Thyroid gland (tissue), 4 donors: ENCODE measurements around the gene CTDP1. TPM values are rescaled to one million over a fixed set of nuclear protein-coding genes. Genes with fewer than 3 reads are reported as not detected.

ENCODE experiments used
- DNase-seq, 2 donors: peaks; one replicate each; pipeline ENCODE4 v3.0.0-alpha.2; 2019
- H3K27ac ChIP-seq, 3 donors: fragments of 200-600 bp; sonication (generic); 1 replicate in 2 of 3; 2 replicates in 1 of 3; pipeline ENCODE4 v1.5.1; 2016 to 2019; ENCODE audit warnings: mild to moderate bottlenecking in 1 of 3, moderate library complexity in 1 of 3
- H3K27me3 ChIP-seq: fragments of 200-600 bp; sonication (generic); one replicate; pipeline ENCODE4 v1.5.1; 2019
- H3K36me3 ChIP-seq, 2 donors: fragments of 200-600 bp; sonication (generic); one replicate each; pipeline ENCODE4 v1.5.1; 2016 to 2019
- H3K4me1 ChIP-seq, 2 donors: fragments of 200-600 bp; sonication (generic); one replicate each; pipeline ENCODE4 v1.5.1; 2017 to 2019
- H3K4me3 ChIP-seq, 3 donors: fragments of 200-600 bp; sonication (generic); replicated peaks in 1 of 3; 1 replicate in 2 of 3; 2 replicates in 1 of 3; pipeline ENCODE4 v1.5.1; 2016; ENCODE audit warnings: mild to moderate bottlenecking in 1 of 3
- H3K9me3 ChIP-seq: fragments of 200-600 bp; sonication (generic); one replicate; pipeline ENCODE4 v1.5.1; 2017
- POLR2A ChIP-seq, 2 donors: fragments of 450-650 bp; IDR thresholded peaks; one replicate each; pipeline ENCODE4 v1.6.1; 2017; ENCODE audit warnings: antibody characterized with exemption in 2 of 2, mild to moderate bottlenecking in 2 of 2, moderate library complexity in 1 of 2
- WGBS, 2 donors: methylation state at CpG; one replicate each; pipeline ENCODE4 v1.1.5; 2017; 5-methylcytosine and 5-hydroxymethylcytosine counted together
- intact Hi-C: fragments of 100-400 bp; cut with DNase I; formaldehyde crosslinking; loops from one replicate; pipeline ENCODE4 v1.15.1; 2023
- total RNA-seq, 4 donors: library from RNA; depleted of rRNA; stranded (reverse); fragments of >200 nt; gene quantifications; one replicate each; pipeline ENCODE4 v1.2.3, GENCODE V29; 2016
- TF ChIP-seq, protein P1 (sequence below), 6 experiments: fragments of 200-600 bp in 3 of 6; fragments of 450-650 bp in 3 of 6; sonication (generic) in 3 of 6; IDR thresholded peaks; one replicate each; pipeline ENCODE4 v1.5.1; 2016 to 2019; ENCODE audit warnings: antibody characterized with exemption in 6 of 6, mild to moderate bottlenecking in 2 of 6, inconsistent platforms in 1 of 6, moderate library complexity in 1 of 6

The CTDP1 gene
- total RNA-seq, 4 donors from 2014 or later, result 18.5 to 23.6 (median 20.9) TPM

DNA sequence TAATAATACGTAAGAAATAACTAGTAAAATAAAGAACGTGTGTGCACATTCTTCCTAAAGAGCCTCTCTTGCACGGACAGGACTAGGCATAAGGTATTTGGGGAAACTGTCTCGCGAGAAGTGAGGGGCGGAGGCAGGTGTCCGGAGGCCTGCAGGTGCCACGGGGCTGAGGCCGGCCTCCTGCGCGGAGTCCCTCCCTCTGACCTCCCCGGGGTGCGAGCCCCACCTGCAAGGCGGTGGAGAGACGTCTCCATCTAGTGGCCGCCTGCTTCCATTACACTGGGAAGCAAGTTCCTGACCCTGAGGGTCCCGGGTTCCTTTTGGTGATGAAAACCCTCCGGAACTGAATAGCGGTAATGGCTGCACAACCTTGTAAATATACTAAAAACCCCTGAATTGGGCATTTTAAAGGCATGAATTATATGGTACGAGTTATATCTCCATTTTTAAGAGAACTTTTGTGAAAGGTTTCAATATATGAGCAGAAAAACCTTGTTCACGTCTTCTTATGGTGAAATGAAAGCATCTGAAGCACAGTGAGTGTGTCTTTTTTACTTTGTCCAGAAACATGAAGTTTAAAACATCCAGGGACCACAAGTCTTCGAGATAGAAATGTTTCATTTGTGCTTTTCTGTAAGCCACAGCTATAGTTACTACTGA, 35.5 kb upstream of the CTDP1 start:
- peak; percentile 50 to 60 for DNase-seq
- no peak for TF ChIP-seq POLR2A (IDR thresholded peaks at IDR 0.05)
- TF ChIP-seq, protein P1, sequence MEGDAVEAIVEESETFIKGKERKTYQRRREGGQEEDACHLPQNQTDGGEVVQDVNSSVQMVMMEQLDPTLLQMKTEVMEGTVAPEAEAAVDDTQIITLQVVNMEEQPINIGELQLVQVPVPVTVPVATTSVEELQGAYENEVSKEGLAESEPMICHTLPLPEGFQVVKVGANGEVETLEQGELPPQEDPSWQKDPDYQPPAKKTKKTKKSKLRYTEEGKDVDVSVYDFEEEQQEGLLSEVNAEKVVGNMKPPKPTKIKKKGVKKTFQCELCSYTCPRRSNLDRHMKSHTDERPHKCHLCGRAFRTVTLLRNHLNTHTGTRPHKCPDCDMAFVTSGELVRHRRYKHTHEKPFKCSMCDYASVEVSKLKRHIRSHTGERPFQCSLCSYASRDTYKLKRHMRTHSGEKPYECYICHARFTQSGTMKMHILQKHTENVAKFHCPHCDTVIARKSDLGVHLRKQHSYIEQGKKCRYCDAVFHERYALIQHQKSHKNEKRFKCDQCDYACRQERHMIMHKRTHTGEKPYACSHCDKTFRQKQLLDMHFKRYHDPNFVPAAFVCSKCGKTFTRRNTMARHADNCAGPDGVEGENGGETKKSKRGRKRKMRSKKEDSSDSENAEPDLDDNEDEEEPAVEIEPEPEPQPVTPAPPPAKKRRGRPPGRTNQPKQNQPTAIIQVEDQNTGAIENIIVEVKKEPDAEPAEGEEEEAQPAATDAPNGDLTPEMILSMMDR (IDR thresholded peaks at IDR 0.05), result peak; percentile 87 to 99 (median 90)
- H3K36me3 ChIP-seq, result no peaks in the 10 kb centered on the region
- no peaks in the 10 kb centered on the region for H3K27me3 ChIP-seq
- WGBS, 2 donors, result 13 to 16% methylated on average over 22 of the region's 22 CpGs
- no peaks in the 10 kb centered on the region for H3K4me1 ChIP-seq
- no peaks in the 10 kb centered on the region for H3K9me3 ChIP-seq
- no peak overlapping the region for H3K27ac ChIP-seq
- intact Hi-C loops, result loop anchor here (2.0 to 10.0 kb wide), 2 partner anchors 119 to 265 kb away; no protein-coding TSS in a partner anchor
- no peak overlapping the region for H3K4me3 ChIP-seq

- Histone ChIP-seq H3K4me1 (no peaks in the 10 kb centered on the region), H3K9me3 (no peaks in the 10 kb centered on the region), H3K36me3 (no peaks in the 10 kb centered on the region), H3K27ac (no peak overlapping the region), H3K4me3 (no peak overlapping the region), H3K27me3 (no peaks in the 10 kb centered on the region)
- DNase-seq, result no peak
- 40 to 49% methylated on average over 9 of the region's 9 CpGs for WGBS, 2 donors
- intact Hi-C loops, result loop anchor here (2.0 to 10.0 kb wide), 2 partner anchors 120 to 266 kb away; no protein-coding TSS in a partner anchor
- TF ChIP-seq POLR2A (IDR thresholded peaks at IDR 0.05), result no peak
- TF ChIP-seq, protein P1 (IDR thresholded peaks at IDR 0.05), result no peak
These were observed 34.9 kb upstream of the CTDP1 start for GRCh38 chr18:79644666-79645057.

- H3K4me3 ChIP-seq, result no peak overlapping the region
- WGBS, 2 donors, result 80 to 83% methylated on average over 20 to 21 of the region's 21 CpGs
- intact Hi-C loops, result loop anchor here (2.0 to 10.0 kb wide), 2 partner anchors 121 to 267 kb away; no protein-coding TSS in a partner anchor
- no peak overlapping the region for H3K27ac ChIP-seq
- no peaks in the 10 kb centered on the region for H3K9me3 ChIP-seq
- H3K4me1 ChIP-seq, result no peaks in the 10 kb centered on the region
- no peaks in the 10 kb centered on the region for H3K27me3 ChIP-seq
- no peaks in the 10 kb centered on the region for H3K36me3 ChIP-seq
- DNase-seq, result no peak
- TF ChIP-seq POLR2A (IDR thresholded peaks at IDR 0.05), result no peak
- TF ChIP-seq, protein P1 (IDR thresholded peaks at IDR 0.05), result no peak
These were observed 34.2 kb upstream of the CTDP1 start for GRCh38 chr18:79645291-79645983.

DNA sequence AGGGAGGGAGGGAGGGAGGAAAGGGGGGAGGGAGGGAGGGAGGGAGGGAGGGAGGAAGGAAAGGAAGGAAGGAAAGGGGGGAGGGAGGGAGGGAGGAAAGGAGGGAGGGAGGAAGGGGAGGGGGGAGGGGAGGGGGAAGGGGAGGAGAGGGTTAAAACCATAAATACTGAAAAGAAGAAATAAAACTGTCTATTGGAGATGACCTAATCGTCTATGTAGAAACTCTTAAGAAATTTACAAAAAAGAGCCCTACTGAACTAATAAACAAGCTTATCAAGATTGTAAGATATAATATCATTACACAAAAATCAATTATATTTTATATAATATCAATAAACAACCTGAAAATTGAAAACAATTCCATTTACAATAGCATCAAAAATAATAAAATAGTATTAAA, 32.3 kb upstream of the CTDP1 start:
- Histone ChIP-seq H3K27me3 (no peaks in the 10 kb centered on the region), H3K36me3 (no peaks in the 10 kb centered on the region), H3K4me1 (no peaks in the 10 kb centered on the region), H3K9me3 (no peaks in the 10 kb centered on the region), H3K27ac (no peak overlapping the region), H3K4me3 (no peak overlapping the region)
- DNase-seq, result no peak
- intact Hi-C loops, result loop anchor here (10.0 kb wide), 1 partner anchor 123 kb away; no protein-coding TSS in a partner anchor
- TF ChIP-seq, protein P1 (IDR thresholded peaks at IDR 0.05), result no peak
- TF ChIP-seq POLR2A (IDR thresholded peaks at IDR 0.05), result no peak
- WGBS, 2 donors, result 0% methylated on average over 1 of the region's 1 CpG

- WGBS, 2 donors, result 80 to 96% methylated on average over 11 of the region's 11 CpGs
- intact Hi-C loops, result no loop called here
These were observed 28.6 kb upstream of the CTDP1 start for GRCh38 chr18:79650959-79651358.

More at GRCh38 chr18:79650959-79651358, 28.6 kb upstream of the CTDP1 start:
- no peak for TF ChIP-seq POLR2A (IDR thresholded peaks at IDR 0.05)
- TF ChIP-seq, protein P1 (IDR thresholded peaks at IDR 0.05), result no peak
- no peaks in the 10 kb centered on the region for H3K4me1 ChIP-seq
- H3K27ac ChIP-seq, result no peak overlapping the region
- no peak overlapping the region for H3K4me3 ChIP-seq
- H3K27me3 ChIP-seq, result no peaks in the 10 kb centered on the region
- H3K36me3 ChIP-seq, result no peaks in the 10 kb centered on the region
- no peak for DNase-seq
- no peaks in the 10 kb centered on the region for H3K9me3 ChIP-seq
